Loucy (cell line): Measurements from ENCODE around the gene TRANK1.

Experiments used
- EZH2phosphoT487 ChIP-seq: fragments of 200-600 bp; IDR thresholded peaks from 2 replicates; pipeline ENCODE4 v1.6.1; 2018; ENCODE audit warnings: antibody characterized with exemption, mild to moderate bottlenecking, moderate library complexity, borderline replicate concordance
- TF ChIP-seq, protein P1 (sequence below): fragments of 200-600 bp; sonication (generic); conservative IDR thresholded peaks from 2 replicates; pipeline ENCODE4 v1.5.1; 2014; ENCODE audit warnings: mild to moderate bottlenecking, antibody characterized with exemption, low read length

DNA sequence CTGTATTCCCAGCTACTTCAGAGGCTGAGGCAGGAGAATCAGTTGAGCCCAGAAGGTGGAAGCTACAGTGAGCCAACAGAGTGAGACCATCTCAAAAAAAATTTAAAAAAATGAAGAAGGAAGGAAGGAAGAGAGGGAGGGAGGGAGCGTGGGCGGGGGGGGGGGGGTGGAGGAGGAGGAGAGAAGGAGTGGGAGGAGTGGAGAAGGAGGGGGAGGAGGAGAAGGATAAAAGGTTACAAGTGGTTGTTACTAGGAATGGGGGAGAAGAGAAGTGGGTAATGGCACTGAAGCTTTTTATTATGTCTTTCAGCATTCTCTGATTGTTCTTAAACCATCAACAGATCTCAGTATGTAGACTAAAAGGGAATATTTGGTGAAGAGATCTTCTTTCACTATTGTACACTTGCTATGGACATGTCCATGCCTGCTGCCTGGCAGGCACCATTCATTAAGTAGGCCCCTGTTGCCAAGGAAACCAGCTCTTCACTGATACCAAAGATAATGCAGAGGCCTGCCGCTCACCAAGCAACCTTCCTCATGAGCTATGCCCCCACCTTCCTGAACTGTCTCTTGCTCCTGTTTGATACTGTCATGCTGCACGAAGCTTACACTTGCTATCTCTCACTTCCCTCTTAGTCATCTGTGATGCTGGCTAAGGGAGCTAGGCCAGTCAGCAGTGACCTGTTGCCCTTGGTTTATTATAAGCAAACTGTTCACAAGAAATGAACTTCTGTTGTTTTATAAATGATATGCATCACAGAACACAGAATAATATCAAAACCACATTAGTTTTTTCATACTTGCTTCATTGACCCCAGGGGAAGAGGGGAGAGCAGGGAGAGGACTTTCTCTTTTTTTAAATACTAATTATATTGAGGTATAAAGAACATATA, 24.9 kb upstream of the TRANK1 start:
- TF ChIP-seq, protein P1, sequence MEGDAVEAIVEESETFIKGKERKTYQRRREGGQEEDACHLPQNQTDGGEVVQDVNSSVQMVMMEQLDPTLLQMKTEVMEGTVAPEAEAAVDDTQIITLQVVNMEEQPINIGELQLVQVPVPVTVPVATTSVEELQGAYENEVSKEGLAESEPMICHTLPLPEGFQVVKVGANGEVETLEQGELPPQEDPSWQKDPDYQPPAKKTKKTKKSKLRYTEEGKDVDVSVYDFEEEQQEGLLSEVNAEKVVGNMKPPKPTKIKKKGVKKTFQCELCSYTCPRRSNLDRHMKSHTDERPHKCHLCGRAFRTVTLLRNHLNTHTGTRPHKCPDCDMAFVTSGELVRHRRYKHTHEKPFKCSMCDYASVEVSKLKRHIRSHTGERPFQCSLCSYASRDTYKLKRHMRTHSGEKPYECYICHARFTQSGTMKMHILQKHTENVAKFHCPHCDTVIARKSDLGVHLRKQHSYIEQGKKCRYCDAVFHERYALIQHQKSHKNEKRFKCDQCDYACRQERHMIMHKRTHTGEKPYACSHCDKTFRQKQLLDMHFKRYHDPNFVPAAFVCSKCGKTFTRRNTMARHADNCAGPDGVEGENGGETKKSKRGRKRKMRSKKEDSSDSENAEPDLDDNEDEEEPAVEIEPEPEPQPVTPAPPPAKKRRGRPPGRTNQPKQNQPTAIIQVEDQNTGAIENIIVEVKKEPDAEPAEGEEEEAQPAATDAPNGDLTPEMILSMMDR = no peak
- no peak for TF ChIP-seq EZH2phosphoT487
